D721Med (cell line): ENCODE measurements around the gene CSRNP3.

Experiments
- DNase-seq: peaks from one replicate; pipeline ENCODE4 v3.0.0; 2011; ENCODE audit warnings: low spot score; ENCODE audit not compliant: insufficient read length
- FAIRE-seq: peaks from 2 replicates; lab custom pipeline; 2011; peaks lifted over from hg19 to GRCh38; lab: Jason Lieb, UNC
- TF ChIP-seq, protein P1 (sequence below): IDR thresholded peaks from 2 replicates; pipeline ENCODE4 v1.5.1; 2012; ENCODE audit warnings: mild to moderate bottlenecking, control low read depth; ENCODE audit not compliant: insufficient read depth; ENCODE audit errors: missing control alignments

Gene CSRNP3

DNA sequence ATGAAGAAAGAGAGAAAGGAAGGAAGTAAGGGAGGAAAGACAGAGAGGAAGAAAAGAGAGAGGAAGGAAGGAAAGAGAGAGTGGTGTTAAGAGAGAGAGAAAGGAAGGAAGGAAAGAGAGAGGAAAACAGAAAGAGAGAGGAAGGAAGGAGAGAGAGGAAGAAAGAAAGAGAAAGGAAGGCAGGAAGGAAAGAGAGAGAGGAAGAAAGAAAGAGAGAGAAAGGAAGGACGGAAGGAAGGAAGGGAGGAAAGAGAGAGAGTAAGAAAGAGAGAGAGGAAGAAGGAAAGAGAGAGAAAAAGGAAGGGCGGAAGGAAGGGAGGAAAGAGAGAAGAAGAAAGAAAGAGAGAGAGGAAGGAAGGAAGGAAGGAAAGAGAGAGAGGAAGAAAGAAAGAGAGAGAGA, 197.1 kb downstream of the CSRNP3 start:
- TF ChIP-seq, protein P1, sequence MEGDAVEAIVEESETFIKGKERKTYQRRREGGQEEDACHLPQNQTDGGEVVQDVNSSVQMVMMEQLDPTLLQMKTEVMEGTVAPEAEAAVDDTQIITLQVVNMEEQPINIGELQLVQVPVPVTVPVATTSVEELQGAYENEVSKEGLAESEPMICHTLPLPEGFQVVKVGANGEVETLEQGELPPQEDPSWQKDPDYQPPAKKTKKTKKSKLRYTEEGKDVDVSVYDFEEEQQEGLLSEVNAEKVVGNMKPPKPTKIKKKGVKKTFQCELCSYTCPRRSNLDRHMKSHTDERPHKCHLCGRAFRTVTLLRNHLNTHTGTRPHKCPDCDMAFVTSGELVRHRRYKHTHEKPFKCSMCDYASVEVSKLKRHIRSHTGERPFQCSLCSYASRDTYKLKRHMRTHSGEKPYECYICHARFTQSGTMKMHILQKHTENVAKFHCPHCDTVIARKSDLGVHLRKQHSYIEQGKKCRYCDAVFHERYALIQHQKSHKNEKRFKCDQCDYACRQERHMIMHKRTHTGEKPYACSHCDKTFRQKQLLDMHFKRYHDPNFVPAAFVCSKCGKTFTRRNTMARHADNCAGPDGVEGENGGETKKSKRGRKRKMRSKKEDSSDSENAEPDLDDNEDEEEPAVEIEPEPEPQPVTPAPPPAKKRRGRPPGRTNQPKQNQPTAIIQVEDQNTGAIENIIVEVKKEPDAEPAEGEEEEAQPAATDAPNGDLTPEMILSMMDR, result no peak
- DNase-seq, result no peak
- FAIRE-seq, result no peak

DNA sequence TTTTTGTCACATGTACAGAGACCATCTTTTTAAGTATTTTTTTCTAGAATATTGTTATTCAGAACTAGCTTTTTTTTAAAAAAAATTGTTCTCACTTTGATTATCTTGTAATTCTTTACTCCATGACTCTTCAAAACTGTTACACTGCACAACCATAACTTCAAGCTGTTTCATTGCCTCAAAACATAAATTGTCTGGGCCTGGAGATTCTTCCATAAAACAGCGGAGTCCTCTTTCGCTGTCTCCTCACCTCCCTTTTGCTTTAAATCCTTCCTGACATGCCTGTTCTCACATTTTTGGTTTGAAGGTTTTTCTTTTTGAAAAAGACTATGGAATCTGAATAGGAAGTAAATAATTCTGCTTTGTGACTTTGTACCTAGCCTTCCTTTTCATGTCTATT, 197.9 kb downstream of the CSRNP3 start:
- FAIRE-seq, result no peak
- TF ChIP-seq, protein P1, result no peak
- no peak for DNase-seq

DNA sequence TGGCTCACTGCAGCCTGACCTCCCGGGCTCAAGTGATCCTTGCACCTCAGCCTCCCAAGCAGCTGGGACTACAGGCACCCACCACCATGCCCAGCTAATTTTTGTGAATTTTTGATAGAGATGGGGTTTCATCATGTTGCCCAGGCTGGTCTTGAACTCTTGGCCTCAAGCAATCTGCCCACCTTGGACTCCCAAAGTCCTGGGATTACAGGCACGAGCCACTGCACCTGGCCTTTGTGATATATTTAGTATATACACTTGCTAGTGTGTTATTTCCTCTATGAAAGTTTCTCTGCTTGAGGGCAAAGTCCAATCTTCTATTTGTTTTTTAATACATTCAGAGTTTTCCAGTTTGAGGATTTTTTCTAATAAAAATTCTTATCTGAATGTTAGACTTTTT, 205.3 kb downstream of the CSRNP3 start:
- FAIRE-seq, result no peak
- TF ChIP-seq, protein P1, result no peak
- DNase-seq, result no peak

DNA sequence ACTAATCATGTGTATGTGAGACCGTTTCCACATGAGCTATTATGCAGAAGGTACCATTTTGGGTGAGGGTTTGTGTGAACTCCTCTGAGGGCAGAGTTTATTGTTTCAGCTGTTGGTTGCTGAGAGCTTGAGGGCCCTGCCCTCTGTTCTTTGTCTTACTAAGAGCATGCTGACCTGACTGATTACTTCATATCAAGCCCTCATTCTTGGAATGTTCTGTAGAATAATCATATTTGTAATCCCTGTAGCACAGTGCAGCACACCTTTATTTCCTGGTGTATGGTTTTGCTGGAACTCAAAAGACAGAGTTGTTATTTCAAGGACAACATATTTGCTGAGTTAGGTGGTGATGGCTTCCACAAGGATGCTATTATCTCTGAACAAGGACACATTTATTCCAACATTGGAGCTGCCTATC, 206.1 kb downstream of the CSRNP3 start:
- TF ChIP-seq, protein P1, result no peak
- FAIRE-seq (no peak), DNase-seq (no peak)

DNA sequence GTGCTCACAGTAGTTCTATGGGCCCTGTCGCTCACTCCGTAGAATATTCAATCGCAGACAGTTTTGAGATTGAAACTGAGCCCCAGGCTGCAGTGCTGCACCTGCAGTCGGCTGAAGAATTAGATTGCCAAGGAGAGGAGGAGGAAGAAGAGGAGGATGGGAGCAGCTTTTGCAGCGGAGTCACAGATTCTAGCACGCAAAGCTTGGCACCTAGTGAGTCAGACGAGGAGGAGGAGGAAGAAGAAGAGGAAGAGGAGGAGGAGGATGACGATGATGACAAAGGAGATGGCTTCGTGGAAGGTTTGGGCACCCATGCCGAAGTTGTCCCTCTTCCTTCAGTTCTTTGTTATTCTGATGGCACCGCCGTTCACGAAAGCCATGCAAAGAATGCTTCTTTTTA, 209.4 kb downstream of the CSRNP3 start:
- FAIRE-seq, result no peak
- TF ChIP-seq, protein P1, result no peak
- no peak for DNase-seq

DNA sequence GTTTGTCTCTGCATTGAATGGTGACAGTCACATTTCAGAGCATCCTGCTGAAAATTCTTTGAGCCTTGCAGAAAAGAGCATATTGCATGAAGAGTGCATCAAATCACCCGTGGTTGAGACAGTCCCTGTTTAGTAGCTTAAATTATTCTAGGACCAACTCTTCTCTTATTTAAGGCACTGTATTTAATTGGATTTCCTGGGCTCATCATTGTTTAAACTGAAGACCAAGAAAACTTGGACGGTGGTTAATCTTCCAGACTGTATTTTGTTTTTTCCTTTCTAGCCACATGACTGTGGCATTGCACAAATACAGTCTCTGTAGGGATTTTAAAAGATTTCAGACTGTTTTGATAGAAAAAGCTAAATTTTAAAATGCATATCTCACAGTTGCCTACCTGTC, 210.1 kb downstream of the CSRNP3 start:
- FAIRE-seq (no peak), DNase-seq (no peak)
- TF ChIP-seq, protein P1, result no peak

DNA sequence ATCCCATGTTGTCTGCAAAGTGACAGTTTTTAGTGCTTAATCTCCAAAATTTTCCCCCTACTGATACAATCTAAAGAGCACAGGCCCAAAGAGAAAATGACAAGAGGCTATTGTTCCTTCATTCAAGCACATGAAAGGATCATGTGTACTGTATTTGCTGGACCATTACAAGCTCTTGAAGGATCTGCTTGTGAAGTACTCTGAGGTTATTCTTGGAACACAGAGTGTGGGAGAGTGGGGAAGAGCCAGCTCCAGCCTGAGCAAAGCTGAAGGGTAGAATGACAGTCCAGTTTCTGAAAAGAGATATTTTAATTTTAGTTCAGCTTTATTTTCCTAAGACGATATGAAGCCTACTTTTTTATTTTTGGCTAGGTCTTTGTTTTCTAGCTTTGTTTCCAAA, 212.3 kb downstream of the CSRNP3 start:
- no peak for DNase-seq
- FAIRE-seq, result no peak
- TF ChIP-seq, protein P1, result no peak
